ENCODE measurements around the gene CBFA2T3. TPM values are rescaled to one million over a fixed set of nuclear protein-coding genes. Genes with fewer than 3 reads are reported as not detected.

Gene CBFA2T3
- total and polyA plus RNA-seq, 2 of the 8 experiments (the other 6 are each of a cell fraction or from before 2014, with no cell fraction given) = 0.51 to 1.3 TPM

GRCh38 chr16:88915639-88916327 lies 61.2 kb downstream of the CBFA2T3 start:
- Histone ChIP-seq H3K23ac (ENCODE audit: insufficient read length) (peak overlapping the region; percentile 22), H2BK12ac (ENCODE audit: low read depth, low read length) (no peak overlapping the region; the same call in 1 of the 2 replicates), H4K8ac (ENCODE audit: extremely low read depth, insufficient read depth, low read length) (no peak overlapping the region), H3K79me1 (ENCODE audit: low read depth, low read length) (no peaks in the 10 kb centered on the region; the same call in none of the 2 replicates), H3K27me3 (replicated peaks in 1 of 4; ENCODE audit: control insufficient read depth in 3 of 4, extremely low read depth in 1 of 4, insufficient read depth in 3 of 4, low read length in 3 of 4) (no peaks in the 10 kb centered on the region), H3K4me2 (ENCODE audit: insufficient read depth in 1 of 2, low read depth in 2 of 2, low read length in 2 of 2) (no peak overlapping the region), H4K20me1 (replicated peaks in 1 of 2; ENCODE audit: control insufficient read depth in 1 of 2, insufficient read depth in 2 of 2, low read length in 2 of 2) (peaks cover 0 to 7% of the 10 kb centered on the region in 2 experiments), H3K9me3 (ENCODE audit: insufficient read depth in 2 of 2, low read depth in 1 of 2, low read length in 1 of 2) (no peaks in the 10 kb centered on the region; a peak in 1 of 4 replicates), H3K18ac (ENCODE audit: extremely low read depth, low read length) (no peak overlapping the region), H3K4me3 (ENCODE audit: extremely low read depth in 1 of 4, insufficient read depth in 2 of 4, low read depth in 3 of 4, low read length in 4 of 4) (no peak overlapping the region), H3K14ac (ENCODE audit: insufficient read length) (peak overlapping the region; percentile 72), H3K9ac (replicated peaks in 1 of 4; ENCODE audit: extremely low read depth in 1 of 4, low read depth in 3 of 4, low read length in 3 of 4) (0 out of 7 replicates have a peak overlapping the region, but pooled peaks of 1 of the 4 experiments have one; percentile 30), H2BK5ac (ENCODE audit: low read depth, low read length) (peak overlapping the region; percentile 53; the same call in 1 of the 2 replicates), H4K5ac (ENCODE audit: insufficient read length, low read depth, low read length) (no peak overlapping the region), H4K91ac (replicated peaks; ENCODE audit: insufficient read length, low read length) (peak overlapping the region; percentile 74), H3K23me2 (ENCODE audit: low read depth, low read length) (no peaks in the 10 kb centered on the region; the same call in 1 of the 2 replicates), H2AK5ac (ENCODE audit: low read depth, low read length) (peak overlapping the region; percentile 97), H3K56ac (replicated peaks; ENCODE audit: insufficient read length, low read depth, low read length) (no peak overlapping the region), H3K36me3 (ENCODE audit: control insufficient read depth in 2 of 4, insufficient read depth in 4 of 4, low read length in 3 of 4) (no peaks in the 10 kb centered on the region), H2BK120ac (replicated peaks; ENCODE audit: low read depth, low read length) (no peak overlapping the region), H3K27ac (ENCODE audit: low read depth, low read length) (no peak overlapping the region), H3K4me1 (replicated peaks in 1 of 4; ENCODE audit: control insufficient read depth in 3 of 4, insufficient read depth in 4 of 4, low read length in 3 of 4) (peaks cover 0 to 6% (median 3%) of the 10 kb centered on the region in 4 experiments; a peak in 4 of 7 replicates), H3K79me2 (ENCODE audit: control insufficient read depth in 1 of 2, insufficient read depth in 2 of 2, low read length in 2 of 2) (no peaks in the 10 kb centered on the region), H2AFZ (ENCODE audit: low read length) (no peak overlapping the region), H3K4ac (replicated peaks; ENCODE audit: insufficient read length, low read depth, low read length) (peak overlapping the region; percentile 91), H2BK15ac (ENCODE audit: low read length) (peak overlapping the region; percentile 78; the same call in 1 of the 2 replicates), H2BK20ac (ENCODE audit: low read length) (no peak overlapping the region)
- DNase-seq (ENCODE audit: low read depth in 1 of 2, low spot score in 2 of 2) = no peak
- WGBS, 2 experiments (ENCODE audit: extremely low coverage in 1 of 2, insufficient coverage in 1 of 2, insufficient read length in 1 of 2, insufficient replicate concordance in 2 of 2, low coverage in 1 of 2, low lambda C conversion rate in 2 of 2, missing lambda C conversion rate in 1 of 2) = 94% methylated on average over 15 of the region's 30 CpGs; no CpG with 5 or more reads in 1 of the 2 experiments
- ChIA-PET CTCF (ENCODE audit: partially characterized antibody) (interaction anchor here (1.1 kb wide), 1 partner anchor 100 kb away, joined by 3 read pairs; no protein-coding TSS in a partner anchor), POLR2A (ENCODE audit: partially characterized antibody) (interaction anchor here (1.3 kb wide), 1 partner anchor 9 kb away, joined by 4 read pairs; no protein-coding TSS in a partner anchor)
- FAIRE-seq = no peak
- TF ChIP-seq EGR1 (IDR thresholded peaks at IDR 0.05; ENCODE audit: borderline replicate concordance, low read depth, low read length) (no peak), NRF1 (IDR thresholded peaks at IDR 0.05; ENCODE audit: low read depth, low read length) (no peak), TBP (IDR thresholded peaks at IDR 0.05; ENCODE audit: low read depth, low read length) (no peak), SAP30 (IDR thresholded peaks at IDR 0.05; ENCODE audit: insufficient read depth, insufficient replicate concordance, low read length) (no peak), CBX5 (IDR thresholded peaks at IDR 0.05; ENCODE audit: low read depth, low read length) (no peak), ZNF274 (IDR thresholded peaks at IDR 0.05; ENCODE audit: borderline replicate concordance, extremely low read depth, low read length) (no peak), CTBP2 (IDR thresholded peaks at IDR 0.05; ENCODE audit: borderline replicate concordance, insufficient read depth, insufficient read length, low read length) (no peak), ASH2L (IDR thresholded peaks at IDR 0.05; ENCODE audit: low read length) (no peak), JUN (IDR thresholded peaks at IDR 0.05; ENCODE audit: low read depth, low read length) (no peak), PHF8 (conservative IDR thresholded peaks at IDR 0.05; ENCODE audit: low read depth, low read length) (no peak), KDM1A (IDR thresholded peaks at IDR 0.05; ENCODE audit: borderline replicate concordance, low read length) (no peak), EP300 (IDR thresholded peaks at IDR 0.05; ENCODE audit: borderline replicate concordance in 1 of 2, low read depth in 2 of 2, low read length in 2 of 2) (no peak)
